Liver (tissue), 3 donors: ENCODE data around the gene ZNF493.

Experiments used
- ATF3 ChIP-seq: IDR thresholded peaks from 2 replicates; pipeline ENCODE4 v1.6.1; 2016; ENCODE audit warnings: antibody characterized with exemption
- CTCF ChIP-seq: fragments of 150-350 bp; IDR thresholded peaks from 2 replicates; pipeline ENCODE4 v1.5.1; 2017; ENCODE audit warnings: improper control_type of control experiment, low read depth, low read length; ENCODE audit not compliant: missing input control
- EGR1 ChIP-seq, 2 donors: IDR thresholded peaks; 2 replicates each; pipeline ENCODE4 v1.6.1; 2016 to 2018; ENCODE audit warnings: antibody characterized with exemption in 2 of 2, low read depth in 2 of 2
- GABPA ChIP-seq, 2 donors: IDR thresholded peaks in 1 of 2; conservative IDR thresholded peaks in 1 of 2; 2 replicates each; pipeline ENCODE4 v1.6.1; 2016; ENCODE audit warnings: antibody characterized with exemption in 2 of 2, mild to moderate bottlenecking in 1 of 2, moderate library complexity in 1 of 2
- HNF4G ChIP-seq: IDR thresholded peaks from 2 replicates; pipeline ENCODE4 v1.6.1; 2016; ENCODE audit warnings: antibody characterized with exemption
- JUND ChIP-seq, 2 donors: IDR thresholded peaks; 2 replicates each; pipeline ENCODE4 v1.6.1; 2016; ENCODE audit warnings: antibody characterized with exemption in 2 of 2
- MAX ChIP-seq: IDR thresholded peaks from 2 replicates; pipeline ENCODE4 v1.6.1; 2016; ENCODE audit warnings: antibody characterized with exemption
- RAD21 ChIP-seq, 2 donors: IDR thresholded peaks; 2 replicates each; pipeline ENCODE4 v1.6.1; 2016; ENCODE audit warnings: antibody characterized with exemption in 2 of 2, mild to moderate bottlenecking in 2 of 2
- REST ChIP-seq: IDR thresholded peaks from 2 replicates; pipeline ENCODE4 v1.6.1; 2016; ENCODE audit warnings: antibody characterized with exemption, mild to moderate bottlenecking
- RXRA ChIP-seq, 2 donors: IDR thresholded peaks; 2 replicates each; pipeline ENCODE4 v1.6.1; 2017 to 2018; ENCODE audit warnings: antibody characterized with exemption in 2 of 2, mild to moderate bottlenecking in 1 of 2
- SP1 ChIP-seq: IDR thresholded peaks from 2 replicates; pipeline ENCODE4 v1.6.1; 2018; ENCODE audit warnings: antibody characterized with exemption, mild to moderate bottlenecking
- TAF1 ChIP-seq: conservative IDR thresholded peaks from 2 replicates; pipeline ENCODE4 v1.6.1; 2016; ENCODE audit warnings: antibody characterized with exemption, mild to moderate bottlenecking
- YY1 ChIP-seq: IDR thresholded peaks from 2 replicates; pipeline ENCODE4 v1.6.1; 2016; ENCODE audit warnings: antibody characterized with exemption, mild to moderate bottlenecking
- ZBTB33 ChIP-seq: IDR thresholded peaks from 2 replicates; pipeline ENCODE4 v1.6.1; 2016; ENCODE audit warnings: antibody characterized with exemption
- donor health status: healthy.
- donor health status: healthy.

GRCh38 chr19:21434516-21434915 lies 37.6 kb downstream of the ZNF493 start:
- TF ChIP-seq CTCF (no peak), MAX (no peak), JUND (IDR thresholded peaks at IDR 0.05) (no peak), REST (no peak), RXRA (IDR thresholded peaks at IDR 0.05) (no peak), YY1 (no peak), RAD21 (IDR thresholded peaks at IDR 0.05) (no peak), ATF3 (no peak), GABPA (IDR thresholded peaks at IDR 0.05 in 1 of 2, conservative IDR thresholded peaks at IDR 0.05 in 1 of 2) (no peak), TAF1 (no peak), EGR1 (IDR thresholded peaks at IDR 0.05; ENCODE audit: low read depth in 2 of 2) (no peak), ZBTB33 (no peak), SP1 (no peak), HNF4G (no peak)
